HFF-Myc (cell line): ENCODE results near the gene CNTN1.

Source experiments
- DNase-seq: peaks from one replicate; pipeline ENCODE4 v3.0.0-alpha.2; 2011; ENCODE audit warnings: low read depth; ENCODE audit errors: extremely low read depth
- H3K4me3 ChIP-seq: replicated peaks from 2 replicates; pipeline ENCODE4 v1.5.1; 2011; ENCODE audit warnings: low read depth, mild to moderate bottlenecking, control low read depth, low read length
- CTCF ChIP-seq: IDR thresholded peaks from 2 replicates; pipeline ENCODE4 v1.5.1; 2012; ENCODE audit warnings: mild to moderate bottlenecking, low read depth, low read length, control low read depth; ENCODE audit errors: missing control alignments

Gene CNTN1

DNA sequence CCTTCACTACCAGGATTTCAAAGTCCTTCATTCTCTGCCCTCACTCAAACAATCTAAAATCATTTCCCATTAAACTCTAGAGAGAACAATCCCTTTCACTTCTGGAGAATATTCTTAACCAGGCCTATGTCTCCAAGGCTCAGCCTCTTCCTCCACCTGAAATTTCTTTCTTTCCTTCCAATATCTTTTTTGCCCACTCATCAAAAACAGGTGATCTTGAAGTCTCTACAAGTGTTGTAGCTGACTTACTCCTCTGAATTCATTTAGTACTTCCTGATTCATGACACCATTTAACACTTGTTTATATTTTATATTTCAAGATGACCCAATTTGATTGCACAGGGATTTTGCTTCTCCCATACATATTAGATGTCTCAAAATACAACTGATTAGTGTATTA is 429.1 kb downstream of the CNTN1 start:
- no peak overlapping the region for H3K4me3 ChIP-seq
- no peak for TF ChIP-seq CTCF
- DNase-seq = no peak
